Neural cell (in vitro differentiated cells): ENCODE data around the gene MEGF11. TPM values are rescaled to one million over a fixed set of nuclear protein-coding genes. Genes with fewer than 3 reads are reported as not detected.

Experiments
- H2AFZ ChIP-seq: fragments of 200-600, 300-800 bp; sonication (generic), shearing (Covaris generic); 2 replicates; pipeline ENCODE4 v1.6.0; 2014; ENCODE audit warnings: low read depth, mild to moderate bottlenecking, antibody characterized with exemption, low read length, moderate library complexity
- H3F3A ChIP-seq: fragments of 200-600 bp; shearing (Covaris generic); 2 replicates; pipeline ENCODE4 v1.6.1; 2016; ENCODE audit warnings: mild to moderate bottlenecking, moderate library complexity, mixed read lengths, antibody characterized with exemption, low read length; ENCODE audit not compliant: insufficient read depth, poor library complexity, severe bottlenecking
- H3K27ac ChIP-seq: fragments of 200-600, 300-800 bp; sonication (generic), shearing (Covaris generic); 2 replicates; pipeline ENCODE4 v1.5.1; 2014; ENCODE audit warnings: mild to moderate bottlenecking, low read length, moderate library complexity
- H3K27me3 ChIP-seq: fragments of 300-800, 200-600 bp; sonication (generic), shearing (Covaris generic); 2 replicates; pipeline ENCODE4 v1.6.0; 2014; ENCODE audit warnings: mild to moderate bottlenecking, low read depth, low read length, moderate library complexity; ENCODE audit not compliant: insufficient read depth
- H3K36me3 ChIP-seq: fragments of 300-800, 200-600 bp; sonication (generic), shearing (Covaris generic); 2 replicates; pipeline ENCODE4 v1.5.1; 2014; ENCODE audit warnings: mild to moderate bottlenecking, antibody characterized with exemption, low read length, moderate library complexity; ENCODE audit not compliant: insufficient read depth
- H3K4me2 ChIP-seq: fragments of 300-800, 200-600 bp; sonication (generic), shearing (Covaris generic); 2 replicates; pipeline ENCODE4 v1.6.0; 2014; ENCODE audit warnings: mild to moderate bottlenecking, low read length
- H3K4me3 ChIP-seq: fragments of 300-800, 200-600 bp; sonication (generic), shearing (Covaris generic); 2 replicates; pipeline ENCODE4 v1.5.1; 2014; ENCODE audit warnings: mild to moderate bottlenecking, low read length, moderate library complexity
- H3K79me2 ChIP-seq: fragments of 200-600 bp; shearing (Covaris generic); replicated peaks from 2 replicates; pipeline ENCODE4 v1.6.0; 2014; ENCODE audit warnings: mild to moderate bottlenecking, low read length, moderate library complexity; ENCODE audit not compliant: insufficient read depth
- H3K9ac ChIP-seq: fragments of 300-800, 200-600 bp; sonication (generic), shearing (Covaris generic); 2 replicates; pipeline ENCODE4 v1.6.1; 2016; ENCODE audit warnings: mild to moderate bottlenecking, low read length, mixed read lengths
- H3K9me2 ChIP-seq: fragments of 200-600 bp; shearing (Covaris generic); 2 replicates; pipeline ENCODE4 v1.6.1; 2016; ENCODE audit warnings: mild to moderate bottlenecking, low read length, mixed read lengths; ENCODE audit not compliant: insufficient read depth
- H3K9me3 ChIP-seq: fragments of 200-600, 300-800 bp; sonication (generic), shearing (Covaris generic); 2 replicates; pipeline ENCODE4 v1.6.1; 2016; ENCODE audit warnings: mild to moderate bottlenecking, mixed run types, low read length, moderate library complexity, mixed read lengths
- H4K20me1 ChIP-seq: fragments of 200-600 bp; shearing (Covaris generic); 2 replicates; pipeline ENCODE4 v1.6.1; 2016; ENCODE audit warnings: mild to moderate bottlenecking, mixed run types; ENCODE audit not compliant: insufficient read depth
- CTCF ChIP-seq: fragments of 450-650 bp; IDR thresholded peaks from 2 replicates; pipeline ENCODE4 v1.5.1; 2014; ENCODE audit warnings: antibody characterized with exemption, mild to moderate bottlenecking, moderate library complexity; ENCODE audit not compliant: poor library complexity, severe bottlenecking
- EP300 ChIP-seq: fragments of 450-650 bp; conservative IDR thresholded peaks from 2 replicates; pipeline ENCODE4 v1.6.1; 2014; ENCODE audit warnings: antibody characterized with exemption, mild to moderate bottlenecking, moderate library complexity; ENCODE audit not compliant: poor library complexity, severe bottlenecking
- POLR2AphosphoS5 ChIP-seq: IDR thresholded peaks from 2 replicates; pipeline ENCODE4 v1.6.1; 2012
- RAD21 ChIP-seq: fragments of 450-650 bp; conservative IDR thresholded peaks from 2 replicates; pipeline ENCODE4 v1.6.1; 2014; ENCODE audit warnings: antibody characterized with exemption, mild to moderate bottlenecking, moderate library complexity
- SMC3 ChIP-seq: fragments of 450-650 bp; conservative IDR thresholded peaks from 2 replicates; pipeline ENCODE4 v1.6.1; 2014; ENCODE audit warnings: antibody characterized with exemption, mild to moderate bottlenecking, moderate library complexity; ENCODE audit not compliant: poor library complexity
- polyA plus RNA-seq: library from polyadenylated mRNA; depleted of rRNA; stranded (reverse); fragments of >200 nt; gene quantifications from 2 replicates; pipeline ENCODE4 v1.2.3, GENCODE V29; 2014
- TF ChIP-seq, protein P1 (sequence below): IDR thresholded peaks from 2 replicates; pipeline ENCODE4 v1.6.1; 2012; ENCODE audit warnings: borderline replicate concordance

MEGF11 gene
- polyA plus RNA-seq, 1 donor from 2014 or later = 0.64 TPM

DNA sequence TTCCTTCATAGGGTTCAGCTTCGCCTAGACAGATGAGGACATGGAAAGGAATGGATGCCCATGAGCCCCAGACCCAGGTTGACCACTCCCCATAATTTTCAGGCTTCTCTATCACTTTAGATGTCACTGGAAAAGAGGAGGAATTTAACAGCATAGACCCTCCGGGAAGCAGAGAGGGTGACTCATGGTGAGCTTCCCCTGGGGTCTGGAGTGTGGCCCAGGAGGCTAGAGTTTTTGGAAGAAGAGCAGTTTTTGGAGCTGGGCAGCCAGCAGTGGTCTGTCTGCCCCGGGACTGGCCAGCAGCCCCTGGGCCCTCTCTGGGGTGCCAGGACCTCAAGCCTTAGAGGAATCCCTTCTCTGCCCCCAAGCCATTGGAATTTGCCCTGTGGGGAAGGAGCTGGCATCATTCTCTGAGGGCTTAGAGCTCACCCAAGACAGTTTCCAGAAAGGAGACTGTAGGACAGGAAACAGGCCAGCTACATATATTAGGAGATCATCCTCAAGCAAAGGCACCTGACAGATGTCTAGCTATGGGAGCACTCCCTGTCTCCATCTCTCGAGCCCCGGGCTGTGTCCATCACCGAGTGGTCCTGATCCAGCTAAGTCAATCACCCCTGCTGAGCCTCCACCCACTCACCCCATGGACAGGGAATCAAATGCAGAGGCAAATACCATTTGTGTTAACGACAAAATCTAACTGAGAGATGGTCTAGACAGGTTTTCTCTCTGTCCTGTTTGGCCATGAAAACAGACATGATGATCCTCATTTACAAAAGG, 67.3 kb downstream of the MEGF11 start:
- Histone ChIP-seq H3K27ac (no peak overlapping the region), H3K4me2 (no peak overlapping the region), H3K9ac (no peak overlapping the region), H3F3A (no peaks in the 10 kb centered on the region), H3K9me3 (no peaks in the 10 kb centered on the region), H3K79me2 (no peaks in the 10 kb centered on the region), H2AFZ (no peak overlapping the region), H4K20me1 (no peaks in the 10 kb centered on the region), H3K27me3 (no peaks in the 10 kb centered on the region), H3K4me3 (no peak overlapping the region), H3K36me3 (no peaks in the 10 kb centered on the region), H3K9me2 (no peaks in the 10 kb centered on the region)
- TF ChIP-seq, protein P1, sequence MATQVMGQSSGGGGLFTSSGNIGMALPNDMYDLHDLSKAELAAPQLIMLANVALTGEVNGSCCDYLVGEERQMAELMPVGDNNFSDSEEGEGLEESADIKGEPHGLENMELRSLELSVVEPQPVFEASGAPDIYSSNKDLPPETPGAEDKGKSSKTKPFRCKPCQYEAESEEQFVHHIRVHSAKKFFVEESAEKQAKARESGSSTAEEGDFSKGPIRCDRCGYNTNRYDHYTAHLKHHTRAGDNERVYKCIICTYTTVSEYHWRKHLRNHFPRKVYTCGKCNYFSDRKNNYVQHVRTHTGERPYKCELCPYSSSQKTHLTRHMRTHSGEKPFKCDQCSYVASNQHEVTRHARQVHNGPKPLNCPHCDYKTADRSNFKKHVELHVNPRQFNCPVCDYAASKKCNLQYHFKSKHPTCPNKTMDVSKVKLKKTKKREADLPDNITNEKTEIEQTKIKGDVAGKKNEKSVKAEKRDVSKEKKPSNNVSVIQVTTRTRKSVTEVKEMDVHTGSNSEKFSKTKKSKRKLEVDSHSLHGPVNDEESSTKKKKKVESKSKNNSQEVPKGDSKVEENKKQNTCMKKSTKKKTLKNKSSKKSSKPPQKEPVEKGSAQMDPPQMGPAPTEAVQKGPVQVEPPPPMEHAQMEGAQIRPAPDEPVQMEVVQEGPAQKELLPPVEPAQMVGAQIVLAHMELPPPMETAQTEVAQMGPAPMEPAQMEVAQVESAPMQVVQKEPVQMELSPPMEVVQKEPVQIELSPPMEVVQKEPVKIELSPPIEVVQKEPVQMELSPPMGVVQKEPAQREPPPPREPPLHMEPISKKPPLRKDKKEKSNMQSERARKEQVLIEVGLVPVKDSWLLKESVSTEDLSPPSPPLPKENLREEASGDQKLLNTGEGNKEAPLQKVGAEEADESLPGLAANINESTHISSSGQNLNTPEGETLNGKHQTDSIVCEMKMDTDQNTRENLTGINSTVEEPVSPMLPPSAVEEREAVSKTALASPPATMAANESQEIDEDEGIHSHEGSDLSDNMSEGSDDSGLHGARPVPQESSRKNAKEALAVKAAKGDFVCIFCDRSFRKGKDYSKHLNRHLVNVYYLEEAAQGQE = no peak

- no peaks in the 10 kb centered on the region for H3F3A ChIP-seq
- no peaks in the 10 kb centered on the region for H3K79me2 ChIP-seq
- no peaks in the 10 kb centered on the region for H4K20me1 ChIP-seq
- H3K27me3 ChIP-seq = no peaks in the 10 kb centered on the region
- no peak overlapping the region for H2AFZ ChIP-seq
- H3K4me2 ChIP-seq = no peak overlapping the region
- H3K9me2 ChIP-seq = no peaks in the 10 kb centered on the region
- no peak for TF ChIP-seq CTCF
- no peak for TF ChIP-seq POLR2AphosphoS5
- TF ChIP-seq RAD21 = no peak
- TF ChIP-seq, protein P1 = no peak
- TF ChIP-seq SMC3 = no peak
- TF ChIP-seq EP300 = no peak
- H3K4me3 ChIP-seq = no peak overlapping the region
- no peak overlapping the region for H3K27ac ChIP-seq
- no peaks in the 10 kb centered on the region for H3K9me3 ChIP-seq
- H3K36me3 ChIP-seq = no peaks in the 10 kb centered on the region
- no peak overlapping the region for H3K9ac ChIP-seq
Measured at GRCh38 chr15:66184936-66185790, 68.4 kb downstream of the MEGF11 start.
